ENCODE data around the gene OBSCN.
A peak's percentile ranks its signal among the peaks of the same experiment; 100 is the strongest.

The OBSCN gene

GRCh38 chr1:228371741-228372182 is 163.9 kb downstream of the OBSCN start:
- DNase-seq, result no peak

- DNase-seq, result no peak
Measured at GRCh38 chr1:228372183-228373003, 164.5 kb downstream of the OBSCN start.

DNA sequence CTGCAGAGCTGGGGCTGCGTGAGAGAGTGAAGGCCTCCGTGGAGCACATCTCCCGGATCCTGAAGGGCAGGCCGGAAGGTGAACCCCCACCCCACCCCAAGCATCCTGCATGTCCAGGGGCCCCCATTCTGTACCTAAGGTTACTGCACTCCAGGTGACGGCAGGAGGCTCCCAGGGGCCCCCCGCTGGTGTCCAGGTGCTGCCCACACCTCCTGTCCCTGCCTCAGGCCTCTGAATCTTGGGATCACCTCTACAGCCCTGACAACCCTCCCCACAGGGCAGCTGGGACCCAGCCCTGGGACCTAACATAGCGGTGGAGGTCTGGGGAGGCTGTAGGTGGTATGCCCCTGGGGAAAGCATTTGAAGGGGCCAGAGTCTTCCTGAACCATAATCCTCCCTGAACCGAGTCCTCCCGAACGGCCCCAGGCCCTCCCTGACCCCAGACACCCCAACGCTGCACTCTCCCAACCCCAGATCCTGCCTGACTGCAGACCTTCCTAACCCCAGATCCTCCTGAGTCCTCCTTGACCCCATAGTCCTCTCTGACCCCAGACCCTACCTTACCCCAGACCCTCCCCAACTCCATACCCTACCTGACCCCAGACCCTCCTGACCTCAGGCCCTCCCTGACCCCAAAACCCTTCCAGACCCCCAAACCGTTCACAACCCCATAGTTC is 165.3 kb downstream of the OBSCN start:
- no peak for DNase-seq

DNA sequence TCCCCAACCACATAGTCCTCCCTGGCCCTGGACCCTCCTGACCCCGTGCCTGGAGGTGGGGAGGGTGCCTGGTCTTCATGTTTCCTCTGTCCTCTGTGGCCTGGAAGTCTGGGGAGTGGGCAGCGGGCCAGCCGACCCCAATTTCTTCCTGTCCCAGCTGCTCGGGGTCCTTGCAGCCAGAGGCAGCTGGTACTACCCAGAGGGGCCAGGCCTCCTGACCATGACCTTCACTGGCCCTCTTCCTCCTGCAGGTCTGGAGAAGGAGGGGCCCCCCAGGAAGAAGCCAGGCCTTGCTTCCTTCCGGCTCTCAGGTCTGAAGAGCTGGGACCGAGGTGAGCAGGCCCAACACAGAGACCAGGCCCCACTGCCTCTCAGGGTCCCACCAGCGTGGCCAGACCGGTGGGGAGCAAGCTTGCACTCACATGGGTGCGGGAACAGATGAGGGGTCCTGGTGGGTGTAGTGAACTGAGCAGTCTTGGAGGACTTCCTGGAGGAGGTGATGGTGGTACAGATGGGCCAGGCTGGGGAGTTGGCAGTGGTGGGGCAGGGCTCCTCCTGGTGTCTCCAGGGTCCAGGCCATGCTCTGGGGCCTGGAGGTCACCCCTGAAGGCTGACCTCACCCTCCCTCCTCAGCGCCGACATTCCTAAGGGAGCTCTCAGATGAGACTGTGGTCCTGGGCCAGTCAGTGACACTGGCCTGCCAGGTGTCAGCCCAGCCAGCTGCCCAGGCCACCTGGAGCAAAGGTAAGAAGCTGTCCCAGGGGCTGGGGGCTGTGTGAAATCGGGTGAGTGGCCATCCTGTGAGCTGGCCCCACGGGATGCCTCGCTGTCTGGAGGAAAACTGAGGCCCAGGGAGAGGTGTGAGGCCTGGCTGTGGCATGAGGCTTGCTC is 166.1 kb downstream of the OBSCN start:
- no peak for DNase-seq

GRCh38 chr1:228374711-228375577 is 167.1 kb downstream of the OBSCN start:
- peak; percentile 97 for DNase-seq

DNA sequence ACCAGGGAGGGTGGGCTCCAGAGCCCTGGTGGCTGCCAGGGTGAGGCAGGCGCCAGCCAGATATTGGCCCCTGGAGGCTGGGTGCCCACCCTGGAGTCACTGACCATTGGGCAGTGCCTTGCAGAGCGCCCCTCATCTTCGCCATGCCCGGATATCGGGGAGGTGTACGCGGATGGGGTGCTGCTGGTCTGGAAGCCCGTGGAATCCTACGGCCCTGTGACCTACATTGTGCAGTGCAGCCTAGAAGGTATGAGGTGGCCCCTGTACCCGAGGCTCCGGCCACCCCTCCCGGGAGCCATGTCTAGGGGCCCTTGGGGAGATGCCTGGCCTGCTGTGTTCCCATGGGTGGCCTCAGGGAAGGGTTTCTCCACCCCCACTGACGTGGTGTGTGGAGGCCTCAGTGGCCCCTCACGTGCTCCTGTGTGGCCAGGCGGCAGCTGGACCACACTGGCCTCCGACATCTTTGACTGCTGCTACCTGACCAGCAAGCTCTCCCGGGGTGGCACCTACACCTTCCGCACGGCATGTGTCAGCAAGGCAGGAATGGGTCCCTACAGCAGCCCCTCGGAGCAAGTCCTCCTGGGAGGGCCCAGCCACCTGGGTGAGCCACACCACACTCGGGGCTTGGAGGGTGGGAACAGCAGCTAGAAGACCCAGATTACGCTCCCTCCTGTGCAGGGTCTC is 167.9 kb downstream of the OBSCN start:
- DNase-seq, result no peak

- no peak for DNase-seq
Measured at GRCh38 chr1:228376262-228376628, 168.4 kb downstream of the OBSCN start.

DNA sequence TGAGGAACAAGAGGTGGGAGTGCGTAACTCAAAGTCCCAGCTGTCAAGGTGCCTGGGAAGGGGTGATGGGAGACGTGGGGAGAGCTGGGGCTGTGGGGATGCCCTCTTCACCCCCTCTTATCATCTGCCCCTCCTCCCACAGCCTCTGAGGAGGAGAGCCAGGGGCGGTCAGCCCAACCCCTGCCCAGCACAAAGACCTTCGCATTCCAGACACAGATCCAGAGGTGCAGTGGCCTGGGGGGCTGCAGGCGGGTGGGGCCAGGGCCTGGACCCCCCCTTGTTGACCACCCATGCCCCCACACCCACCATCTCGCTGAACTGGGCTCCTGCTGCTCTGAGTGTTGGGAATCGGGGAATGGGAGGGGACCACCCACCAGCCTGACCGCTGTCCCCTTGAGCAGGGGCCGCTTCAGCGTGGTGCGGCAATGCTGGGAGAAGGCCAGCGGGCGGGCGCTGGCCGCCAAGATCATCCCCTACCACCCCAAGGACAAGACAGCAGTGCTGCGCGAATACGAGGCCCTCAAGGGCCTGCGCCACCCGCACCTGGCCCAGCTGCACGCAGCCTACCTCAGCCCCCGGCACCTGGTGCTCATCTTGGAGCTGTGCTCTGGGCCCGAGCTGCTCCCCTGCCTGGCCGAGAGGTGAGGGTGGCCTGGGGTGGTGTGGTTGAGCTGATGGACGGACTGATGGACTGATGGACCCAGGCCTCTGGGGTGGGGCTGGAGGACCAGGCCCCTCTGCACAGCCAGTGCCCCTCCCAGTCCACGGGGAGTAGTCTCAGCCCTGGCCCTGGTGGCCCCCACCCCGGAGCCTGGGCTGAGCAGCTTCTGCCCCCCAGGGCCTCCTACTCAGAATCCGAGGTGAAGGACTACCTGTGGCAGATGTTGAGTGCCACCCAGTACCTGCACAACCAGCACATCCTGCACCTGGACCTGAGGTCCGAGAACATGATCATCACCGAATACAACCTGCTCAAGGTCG is 169.1 kb downstream of the OBSCN start:
- no peak for DNase-seq

DNA sequence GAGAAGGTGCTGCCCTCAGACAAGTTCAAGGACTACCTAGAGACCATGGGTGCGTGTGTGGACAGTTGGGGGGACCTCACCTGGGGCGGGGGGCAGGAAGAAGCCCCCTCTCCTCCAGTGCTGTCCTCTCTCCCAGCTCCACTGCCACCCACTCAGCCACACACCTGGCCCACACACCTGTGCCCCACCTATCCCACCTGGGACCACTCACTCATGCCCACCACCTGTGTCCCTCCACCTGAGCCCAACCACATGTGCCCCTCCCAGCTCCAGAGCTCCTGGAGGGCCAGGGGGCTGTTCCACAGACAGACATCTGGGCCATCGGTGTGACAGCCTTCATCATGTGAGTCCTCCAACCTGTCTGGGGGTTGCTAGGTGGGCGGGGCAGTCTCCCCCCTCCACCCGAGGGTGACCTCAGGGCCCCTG is 169.8 kb downstream of the OBSCN start:
- no peak for DNase-seq

DNA sequence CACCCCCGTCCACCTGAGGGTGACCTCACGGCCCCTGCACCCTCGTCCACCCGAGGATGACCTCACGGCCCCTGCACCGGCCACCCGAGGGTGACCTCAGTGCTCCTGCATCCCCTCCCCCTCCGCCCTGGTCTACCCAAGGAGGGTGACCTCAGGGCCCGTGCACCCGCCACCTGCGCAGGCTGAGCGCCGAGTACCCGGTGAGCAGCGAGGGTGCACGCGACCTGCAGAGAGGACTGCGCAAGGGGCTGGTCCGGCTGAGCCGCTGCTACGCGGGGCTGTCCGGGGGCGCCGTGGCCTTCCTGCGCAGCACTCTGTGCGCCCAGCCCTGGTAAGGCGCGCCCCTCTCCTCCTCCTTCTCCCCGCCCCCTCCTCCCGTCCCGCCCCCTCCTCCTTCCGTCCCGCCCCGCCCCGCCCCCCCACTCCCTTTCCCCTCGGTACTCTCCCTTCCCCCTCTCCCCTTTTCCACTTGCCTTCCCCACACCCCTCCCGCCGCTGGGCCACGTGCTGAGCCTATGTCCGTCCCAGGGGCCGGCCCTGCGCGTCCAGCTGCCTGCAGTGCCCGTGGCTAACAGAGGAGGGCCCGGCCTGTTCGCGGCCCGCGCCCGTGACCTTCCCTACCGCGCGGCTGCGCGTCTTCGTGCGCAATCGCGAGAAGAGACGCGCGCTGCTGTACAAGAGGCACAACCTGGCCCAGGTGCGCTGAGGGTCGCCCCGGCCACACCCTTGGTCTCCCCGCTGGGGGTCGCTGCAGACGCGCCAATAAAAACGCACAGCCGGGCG is 170.4 kb downstream of the OBSCN start:
- DNase-seq, result no peak

DNA sequence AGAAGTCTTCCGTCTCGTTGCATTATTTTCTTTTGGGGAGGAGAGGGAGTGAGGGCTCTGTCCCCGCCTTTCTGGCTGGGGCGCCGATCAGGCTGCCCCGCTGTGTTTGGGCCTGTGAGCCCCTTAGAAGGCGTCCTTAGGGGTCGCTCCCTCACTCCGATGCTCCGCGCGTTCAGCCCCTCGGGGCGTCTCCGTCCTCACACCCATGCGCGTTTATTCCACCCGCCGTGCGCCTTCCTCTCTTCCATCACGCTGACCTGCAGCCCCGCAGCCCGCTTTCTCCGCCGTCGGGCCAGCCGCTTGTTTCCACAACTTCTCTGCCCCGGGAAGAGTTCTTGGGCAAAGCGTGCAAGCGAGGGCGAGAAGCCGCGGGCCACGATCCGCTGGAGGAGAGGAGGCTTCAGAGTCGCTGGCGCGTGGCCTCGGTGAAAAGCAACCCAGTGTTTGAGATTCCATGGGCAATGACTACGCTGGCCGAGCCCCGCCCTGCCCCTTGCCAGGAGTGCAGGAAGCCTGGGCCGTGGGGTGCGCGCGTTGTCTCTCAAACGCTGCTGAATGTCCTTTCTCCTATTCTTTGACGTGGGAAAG is 171.1 kb downstream of the OBSCN start:
- no peak for DNase-seq

- no peak for DNase-seq
Measured at GRCh38 chr1:228379666-228380065, 171.8 kb downstream of the OBSCN start.

- no peak for DNase-seq
Measured at GRCh38 chr1:228381356-228381755, 173.5 kb downstream of the OBSCN start.

DNA sequence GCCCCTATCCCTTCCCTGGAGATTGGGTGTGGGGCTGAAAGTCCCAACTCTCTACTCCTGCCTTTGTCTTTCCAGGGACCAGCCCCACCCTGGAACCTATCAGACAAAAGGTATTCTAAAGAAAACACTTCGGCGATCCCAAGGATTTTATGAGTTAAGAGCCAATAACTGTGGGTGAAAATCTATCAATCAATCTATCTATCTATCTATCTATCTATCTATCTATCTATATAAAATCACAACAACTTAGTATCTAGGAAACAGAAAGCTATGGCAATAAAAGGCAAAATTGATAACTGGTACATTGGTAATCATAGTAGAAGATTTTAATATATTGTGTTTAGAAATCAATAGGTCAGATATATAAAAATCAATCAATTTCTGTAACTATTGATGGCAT is 175.9 kb downstream of the OBSCN start:
- DNase-seq, result no peak

DNA sequence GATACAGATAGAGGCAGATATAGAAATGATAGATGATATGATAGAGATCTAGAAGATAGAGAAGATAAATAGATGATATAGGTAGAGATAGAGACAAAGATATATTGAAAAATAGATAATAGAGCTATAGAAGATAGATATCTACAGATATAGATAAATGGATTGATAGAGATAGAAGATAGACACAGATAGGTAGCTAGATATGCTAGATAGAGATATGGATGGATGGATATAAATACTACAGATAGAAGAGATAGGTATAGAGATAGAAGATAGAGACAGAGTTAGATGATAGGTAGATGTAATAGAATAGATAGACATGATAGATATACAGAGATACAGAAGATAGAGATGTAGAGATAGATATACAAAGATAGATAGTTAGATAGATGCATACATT is 177.4 kb downstream of the OBSCN start:
- DNase-seq, result no peak

DNA sequence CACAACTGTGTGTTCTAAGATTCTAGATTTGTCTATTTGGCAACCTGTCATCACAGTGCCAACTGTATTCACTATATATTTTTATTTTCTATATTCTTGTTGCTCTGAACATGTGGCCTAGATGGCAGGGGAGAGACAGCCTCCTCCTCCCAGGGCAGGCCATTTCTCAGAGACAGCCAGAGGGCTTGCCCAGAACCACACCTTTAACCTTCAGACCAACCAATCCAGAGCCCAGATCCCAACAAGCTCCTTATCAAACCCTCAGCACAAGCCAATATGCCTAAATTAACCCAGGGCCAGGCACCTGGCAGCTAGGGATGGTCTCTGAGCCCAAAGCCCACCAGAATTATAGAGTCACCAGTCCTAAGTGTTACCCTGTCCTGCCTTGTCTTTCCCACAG is 179.5 kb downstream of the OBSCN start:
- DNase-seq, result no peak

DNA sequence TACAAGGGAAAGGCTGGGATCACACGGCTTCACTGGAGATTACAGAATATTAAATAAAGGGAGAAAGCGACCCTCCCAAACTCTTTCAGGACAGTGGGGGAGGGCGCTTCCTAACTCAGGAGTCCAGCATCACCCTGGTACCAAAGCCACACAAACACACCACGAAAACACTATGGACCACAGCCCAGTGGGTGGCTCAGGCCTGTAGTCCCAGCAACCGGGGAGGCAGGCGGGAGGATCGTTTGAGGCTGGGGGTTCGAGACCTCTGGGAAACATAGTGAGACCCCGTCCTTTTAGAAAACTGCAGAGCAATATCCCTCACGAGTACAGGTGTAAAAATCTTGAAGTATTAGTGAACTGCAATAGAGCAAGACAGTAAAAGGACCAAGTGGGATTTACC is 182.8 kb downstream of the OBSCN start:
- no peak for DNase-seq

GRCh38 chr1:228391411-228392020 is 183.7 kb downstream of the OBSCN start:
- no peak for DNase-seq
